ENCODE results near the gene ABCB10. TPM values are rescaled to one million over a fixed set of nuclear protein-coding genes. Genes with fewer than 3 reads are reported as not detected.
A peak's percentile ranks its signal among the peaks of the same experiment; 100 is the strongest.

The ABCB10 gene
- total RNA-seq, 2 experiments from 2014 or later, result 9.8 to 11.0 TPM

DNA sequence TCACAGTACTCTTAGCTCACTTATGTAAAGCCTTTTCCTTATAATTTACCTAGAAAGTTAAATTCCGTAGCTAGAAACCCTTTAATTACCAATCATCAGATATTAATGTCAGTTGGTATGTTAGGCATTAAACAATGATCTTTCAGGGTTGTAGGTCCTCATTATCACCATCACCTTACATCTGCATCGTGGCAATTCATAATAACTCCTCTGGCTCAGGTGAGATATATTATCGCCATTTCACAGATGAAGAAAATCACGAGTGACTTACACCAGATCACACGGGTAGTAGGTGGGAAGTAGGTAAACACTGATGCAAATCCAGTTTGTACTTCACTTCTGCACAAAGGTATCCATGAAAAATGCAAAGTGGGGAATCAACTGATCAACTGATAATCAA lies 51.0 kb downstream of the ABCB10 start:
- H3K36me3 ChIP-seq (ENCODE audit: insufficient read depth, low read length), result peaks cover 4% of the 10 kb centered on the region
- TF ChIP-seq, protein P1, sequence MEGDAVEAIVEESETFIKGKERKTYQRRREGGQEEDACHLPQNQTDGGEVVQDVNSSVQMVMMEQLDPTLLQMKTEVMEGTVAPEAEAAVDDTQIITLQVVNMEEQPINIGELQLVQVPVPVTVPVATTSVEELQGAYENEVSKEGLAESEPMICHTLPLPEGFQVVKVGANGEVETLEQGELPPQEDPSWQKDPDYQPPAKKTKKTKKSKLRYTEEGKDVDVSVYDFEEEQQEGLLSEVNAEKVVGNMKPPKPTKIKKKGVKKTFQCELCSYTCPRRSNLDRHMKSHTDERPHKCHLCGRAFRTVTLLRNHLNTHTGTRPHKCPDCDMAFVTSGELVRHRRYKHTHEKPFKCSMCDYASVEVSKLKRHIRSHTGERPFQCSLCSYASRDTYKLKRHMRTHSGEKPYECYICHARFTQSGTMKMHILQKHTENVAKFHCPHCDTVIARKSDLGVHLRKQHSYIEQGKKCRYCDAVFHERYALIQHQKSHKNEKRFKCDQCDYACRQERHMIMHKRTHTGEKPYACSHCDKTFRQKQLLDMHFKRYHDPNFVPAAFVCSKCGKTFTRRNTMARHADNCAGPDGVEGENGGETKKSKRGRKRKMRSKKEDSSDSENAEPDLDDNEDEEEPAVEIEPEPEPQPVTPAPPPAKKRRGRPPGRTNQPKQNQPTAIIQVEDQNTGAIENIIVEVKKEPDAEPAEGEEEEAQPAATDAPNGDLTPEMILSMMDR (IDR thresholded peaks at IDR 0.05), result no peak
- DNase-seq, result no peak
- H3K4me3 ChIP-seq (ENCODE audit: low read length), result peak overlapping the region; percentile 98
- ChIA-PET CTCF (interaction anchor here (0.9 kb wide), 1 partner anchor 52 kb away, joined by 3 read pairs; no protein-coding TSS in a partner anchor), POLR2A (interaction anchor here (0.7 to 3.3 kb wide), 6 partner anchors 10 to 236 kb away, joined by 3 to 49 read pairs (median 4); partner anchors contain the start of genes ABCB10, CCSAP and URB2)
- no peaks in the 10 kb centered on the region for H3K9me3 ChIP-seq (ENCODE audit: control insufficient read depth in 1 of 2, insufficient read depth in 1 of 2, low read length in 2 of 2)
- Mint-ChIP-seq H3K9me3 (no peaks in the 10 kb centered on the region), H3K4me3 (peak overlapping the region; percentile 97), H3K36me3 (ENCODE audit: low read depth) (peaks cover 33% of the 10 kb centered on the region), H3K27ac (peak overlapping the region; percentile 97), H3K4me1 (ENCODE audit: low read depth) (peaks cover 33% of the 10 kb centered on the region), H3K27me3 (no peaks in the 10 kb centered on the region)
- no peak for ATAC-seq (ENCODE audit: poor library complexity)
- H3K27ac ChIP-seq (ENCODE audit: low read depth in 1 of 2, low read length in 2 of 2), result peak overlapping the region; percentile 90 to 93
- intact Hi-C loops (cut with DNase I, micrococcal nuclease), result loop anchor here (5.0 to 10.0 kb wide), 6 partner anchors 50 to 1363 kb away; partner anchors contain the start of genes ABCB10 (in 2 of the 2), COG2 (in 1 of the 2), GALNT2 (in 1 of the 2) and GJC2 (in 1 of the 2)
- peaks cover 19% of the 10 kb centered on the region for H3K4me1 ChIP-seq (ENCODE audit: insufficient read depth, low read length)
- H3K27me3 ChIP-seq (ENCODE audit: control insufficient read depth in 1 of 2, insufficient read depth in 2 of 2, low read length in 2 of 2), result no peaks in the 10 kb centered on the region

DNA sequence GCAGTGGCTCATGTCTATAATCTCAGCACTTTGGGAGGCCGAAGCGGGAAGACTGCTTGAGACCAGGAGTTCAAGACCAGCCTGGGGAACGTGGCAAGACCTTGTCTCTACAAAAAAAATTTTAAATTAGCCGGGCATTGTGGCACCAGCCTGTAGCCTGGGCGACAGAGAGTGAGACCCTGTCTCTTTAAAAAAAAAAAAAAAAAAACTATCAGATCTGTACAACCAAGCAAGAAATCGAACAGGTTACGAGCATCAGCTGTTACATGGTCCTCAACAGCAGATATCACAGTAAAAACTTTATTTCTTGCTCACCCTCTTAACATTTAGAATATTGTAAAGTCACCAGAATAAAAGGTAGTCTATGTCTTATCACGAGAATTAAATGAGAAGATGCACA lies 51.9 kb downstream of the ABCB10 start:
- Mint-ChIP-seq H3K9me3 (no peaks in the 10 kb centered on the region), H3K4me3 (peak overlapping the region; percentile 97), H3K36me3 (ENCODE audit: low read depth) (peaks cover 37% of the 10 kb centered on the region), H3K27me3 (no peaks in the 10 kb centered on the region), H3K4me1 (ENCODE audit: low read depth) (peaks cover 33% of the 10 kb centered on the region), H3K27ac (peak overlapping the region; percentile 97)
- CTCF ChIA-PET, result interaction anchor here (0.7 to 1.6 kb wide), 3 partner anchors 8 to 1699 kb away, joined by 3 to 7 read pairs (median 4); partner anchors contain the start of gene RAB4A
- POLR2A ChIA-PET, result interaction anchor here (3.3 kb wide), 1 partner anchor 51 kb away, joined by 49 read pairs; the partner anchor contains the start of gene ABCB10
- H3K9me3 ChIP-seq (ENCODE audit: control insufficient read depth in 1 of 2, insufficient read depth in 1 of 2, low read length in 2 of 2), result no peaks in the 10 kb centered on the region
- DNase-seq, result no peak
- H3K27ac ChIP-seq (ENCODE audit: low read depth in 1 of 2, low read length in 2 of 2), result no peak overlapping the region
- no peak for ATAC-seq (ENCODE audit: poor library complexity)
- H3K27me3 ChIP-seq (ENCODE audit: control insufficient read depth in 1 of 2, insufficient read depth in 2 of 2, low read length in 2 of 2), result no peaks in the 10 kb centered on the region
- peaks cover 8% of the 10 kb centered on the region for H3K36me3 ChIP-seq (ENCODE audit: insufficient read depth, low read length)
- TF ChIP-seq, protein P1 (IDR thresholded peaks at IDR 0.05), result no peak
- intact Hi-C loops (cut with DNase I, micrococcal nuclease), result loop anchor here (5.0 to 10.0 kb wide), 6 partner anchors 51 to 1362 kb away; partner anchors contain the start of genes ABCB10 (in 2 of the 2), COG2 (in 1 of the 2), GALNT2 (in 1 of the 2) and GJC2 (in 1 of the 2)
- no peak overlapping the region for H3K4me3 ChIP-seq (ENCODE audit: low read length)
- peaks cover 19% of the 10 kb centered on the region for H3K4me1 ChIP-seq (ENCODE audit: insufficient read depth, low read length)

DNA sequence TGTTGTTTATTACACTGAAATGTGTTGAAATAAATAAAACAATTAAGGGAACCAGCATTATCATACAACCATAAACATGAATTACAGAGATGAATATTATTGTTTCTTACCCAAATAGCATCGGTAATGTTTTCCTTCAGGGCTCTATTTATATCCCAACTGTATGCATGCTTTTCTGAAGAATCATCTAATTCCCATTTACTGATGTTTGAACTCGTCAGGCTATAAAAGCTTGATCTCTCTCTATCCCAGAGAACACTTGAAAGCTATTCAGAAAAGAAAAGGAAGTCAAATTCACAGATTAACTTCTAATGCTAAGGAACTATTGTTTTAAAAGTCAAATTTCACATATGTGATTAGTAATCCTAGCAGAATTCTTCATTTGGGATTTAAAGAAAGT lies 62.7 kb downstream of the ABCB10 start:
- H3K27ac ChIP-seq (ENCODE audit: low read depth in 1 of 2, low read length in 2 of 2), result no peak overlapping the region
- peaks cover 87% of the 10 kb centered on the region for H3K36me3 ChIP-seq (ENCODE audit: insufficient read depth, low read length)
- H3K4me1 Mint-ChIP-seq (ENCODE audit: low read depth), result peaks cover 7% of the 10 kb centered on the region
- CTCF ChIA-PET, result no interaction called here
- no peaks in the 10 kb centered on the region for H3K27me3 ChIP-seq (ENCODE audit: control insufficient read depth in 1 of 2, insufficient read depth in 2 of 2, low read length in 2 of 2)
- H3K9me3 Mint-ChIP-seq, result no peaks in the 10 kb centered on the region
- H3K4me3 Mint-ChIP-seq, result no peak overlapping the region
- H3K36me3 Mint-ChIP-seq (ENCODE audit: low read depth), result peaks cover 81% of the 10 kb centered on the region
- no peaks in the 10 kb centered on the region for H3K9me3 ChIP-seq (ENCODE audit: control insufficient read depth in 1 of 2, insufficient read depth in 1 of 2, low read length in 2 of 2)
- POLR2A ChIA-PET, result interaction anchor here (0.6 kb wide), 1 partner anchor 169 kb away, joined by 3 read pairs; no protein-coding TSS in a partner anchor
- no peak for ATAC-seq (ENCODE audit: poor library complexity)
- no peaks in the 10 kb centered on the region for H3K27me3 Mint-ChIP-seq
- H3K4me1 ChIP-seq (ENCODE audit: insufficient read depth, low read length), result no peaks in the 10 kb centered on the region
- H3K27ac Mint-ChIP-seq, result no peak overlapping the region
- intact Hi-C loops (cut with DNase I, micrococcal nuclease), result no loop called here
- no peak for DNase-seq
- H3K4me3 ChIP-seq (ENCODE audit: low read length), result no peak overlapping the region
- TF ChIP-seq, protein P1 (IDR thresholded peaks at IDR 0.05), result no peak

Measured in CD4-positive, alpha-beta T cell (primary cell).